GM12878 (cell line): ENCODE results near the gene CHID1. TPM values are rescaled to one million over a fixed set of nuclear protein-coding genes. Genes with fewer than 3 reads are reported as not detected.

ENCODE experiments used
- ATAC-seq: fragments of 200-7000 bp; cut with Tn5 transposase; 3 replicates; pipeline ENCODE4 v1.9.1; 2020; ENCODE audit warnings: mild to moderate bottlenecking, moderate library complexity
- BruUV-seq: library from RNA; stranded (reverse); fragments of 400-500 nt; replicated peaks from 2 replicates; lab custom pipeline; 2021; lab: Mats Ljungman, UMichigan
- CTCF ChIA-PET: fragments of 300-600 bp; sonication (Branson Sonifier 250); formaldehyde crosslinking; extraction: SDS; loops from one replicate; lab custom pipeline; 2021; ENCODE audit warnings: inconsistent platforms; lab: Yijun Ruan, JAX
- POLR2A ChIA-PET: fragments of 350-600 bp; formaldehyde crosslinking; extraction: SDS; loops from one replicate; lab custom pipeline; 2021; ENCODE audit warnings: inconsistent platforms; lab: Charles Lee
- RAD21 ChIA-PET: fragments of 300-600 bp; sonication (Branson Sonifier 250); formaldehyde crosslinking; loops from one replicate; lab custom pipeline; 2023; ENCODE audit warnings: antibody characterized with exemption; ENCODE audit not compliant: unreplicated experiment; lab: Charles Lee
- SMC1A ChIA-PET: fragments of 300-600 bp; sonication (Branson Sonifier 250); formaldehyde crosslinking; loops from one replicate; lab custom pipeline; 2023; ENCODE audit not compliant: unreplicated experiment, uncharacterized antibody; lab: Charles Lee
- DNase-seq: peaks from one replicate; pipeline ENCODE4 v3.0.0-alpha.2; 2011; ENCODE audit warnings: low read depth, low spot score
- FAIRE-seq: peaks from 3 replicates; lab custom pipeline; 2011; peaks lifted over from hg19 to GRCh38; lab: Jason Lieb, UNC
- H2AFZ ChIP-seq: 2 replicates; pipeline ENCODE4 v1.6.0; 2011; ENCODE audit warnings: low read depth, low read length, control low read depth; ENCODE audit not compliant: control insufficient read depth
- H3K27ac ChIP-seq: 2 replicates; pipeline ENCODE4 v1.5.1; 2011; ENCODE audit warnings: control low read depth; ENCODE audit not compliant: control insufficient read depth, insufficient read depth
- H3K27me3 ChIP-seq, 2 experiments: replicated peaks in 1 of 2; 2 replicates each; pipeline versions ENCODE4 v1.6.0 to v1.6.1; 2011; ENCODE audit warnings: low read length in 1 of 2; ENCODE audit not compliant: control insufficient read depth in 2 of 2, insufficient read depth in 2 of 2
- H3K36me3 ChIP-seq, 2 experiments: 2 replicates each; pipeline ENCODE4 v1.5.1; 2011; ENCODE audit warnings: low read length in 1 of 2; ENCODE audit not compliant: control insufficient read depth in 2 of 2, insufficient read depth in 2 of 2
- H3K4me1 ChIP-seq: 2 replicates; pipeline ENCODE4 v1.6.1; 2011; ENCODE audit warnings: mild to moderate bottlenecking, low read length, moderate library complexity, mixed read lengths; ENCODE audit not compliant: control insufficient read depth, insufficient read depth
- H3K4me2 ChIP-seq: 2 replicates; pipeline ENCODE4 v1.6.0; 2011; ENCODE audit warnings: control low read depth; ENCODE audit not compliant: control insufficient read depth, insufficient read depth
- H3K4me3 ChIP-seq: fragments of 200-600 bp; sonication (generic); 2 replicates; pipeline ENCODE4 v1.5.1; 2016
- H3K79me2 ChIP-seq: 2 replicates; pipeline ENCODE4 v1.6.0; 2011; ENCODE audit warnings: low read length; ENCODE audit not compliant: control insufficient read depth, insufficient read depth
- H3K9ac ChIP-seq: 2 replicates; pipeline ENCODE4 v1.8.0; 2011; ENCODE audit warnings: low read length, control low read depth, mixed read lengths; ENCODE audit not compliant: control insufficient read depth, insufficient read depth
- H3K9me3 ChIP-seq: replicated peaks from 3 replicates; pipeline ENCODE4 v1.5.1; 2011; ENCODE audit warnings: mild to moderate bottlenecking, low read length; ENCODE audit not compliant: control insufficient read depth, insufficient read depth
- H4K20me1 ChIP-seq: 2 replicates; pipeline ENCODE4 v1.6.0; 2011; ENCODE audit not compliant: control insufficient read depth, insufficient read depth
- BCLAF1 ChIP-seq: fragments of 450-650 bp; IDR thresholded peaks from 2 replicates; pipeline ENCODE4 v1.6.1; 2017; ENCODE audit warnings: antibody characterized with exemption, mild to moderate bottlenecking, moderate library complexity
- BRCA1 ChIP-seq: IDR thresholded peaks from 2 replicates; pipeline ENCODE4 v1.6.1; 2011; ENCODE audit warnings: low read depth, low read length, improper control_type of control experiment
- FOS ChIP-seq: IDR thresholded peaks from 3 replicates; pipeline ENCODE4 v1.6.1; 2011; ENCODE audit warnings: borderline replicate concordance; ENCODE audit not compliant: insufficient read length; ENCODE audit errors: extremely low read depth
- IRF4 ChIP-seq: IDR thresholded peaks from 2 replicates; pipeline ENCODE4 v1.6.1; 2011; ENCODE audit warnings: low read depth, low read length
- POLR2A ChIP-seq: IDR thresholded peaks from 2 replicates; pipeline ENCODE4 v1.6.1; 2011; ENCODE audit warnings: low read depth, mild to moderate bottlenecking, low read length
- REST ChIP-seq: IDR thresholded peaks from 2 replicates; pipeline ENCODE4 v1.6.1; 2012; ENCODE audit warnings: mild to moderate bottlenecking, low read depth, low read length
- SUPT20H ChIP-seq: IDR thresholded peaks from 2 replicates; pipeline ENCODE4 v1.6.1; 2011; ENCODE audit warnings: low read depth, mild to moderate bottlenecking, low read length, moderate library complexity, borderline replicate concordance; ENCODE audit not compliant: control insufficient read depth
- ZNF207 ChIP-seq: fragments of 450-650 bp; IDR thresholded peaks from 2 replicates; pipeline ENCODE4 v1.6.1; 2014; ENCODE audit warnings: antibody characterized with exemption, mild to moderate bottlenecking, borderline replicate concordance
- WGBS: methylation state at CpG from one replicate; pipeline ENCODE4 v1.1.6; 2016; ENCODE audit warnings: low lambda C conversion rate; ENCODE audit not compliant: insufficient replicate concordance, insufficient coverage; ENCODE audit errors: missing lambda C conversion rate; 5-methylcytosine and 5-hydroxymethylcytosine counted together
- in situ Hi-C: fragments of 300-500 bp; cut with MboI; formaldehyde crosslinking; loops from 9 replicates; pipeline ENCODE4 v1.14.3; 2018; ENCODE audit warnings: mixed read lengths
- intact Hi-C: fragments of 100-400 bp; cut with micrococcal nuclease; formaldehyde crosslinking; loops from one replicate; pipeline ENCODE4 v1.14.2; 2022; ENCODE audit not compliant: unreplicated experiment
- polyA plus RNA-seq, 11 experiments: library from polyadenylated mRNA; depleted of rRNA in 4 of 11; unstranded in 6 of 11; stranded (reverse) in 5 of 11; fragments of >200 nt; fragmentation: Nextera tagmentation in 4 of 11; fragmentation: Illumina TruSeq in 1 of 11; extraction: Ambion mirVana in 4 of 11; extraction: Trizol in 1 of 11; gene quantifications; 1 replicate in 1 of 11; 2 replicates in 10 of 11; pipeline versions ENCODE4 v1.2.1 to v1.2.3, GENCODE V29; 2011 to 2016; ENCODE audit warnings: inconsistent platforms in 2 of 11, missing spikeins in 2 of 11, low read depth in 1 of 11
- total RNA-seq, 4 experiments: library from RNA; depleted of rRNA in 3 of 4; stranded (reverse); fragments of >200 nt in 3 of 4; fragmentation: Illumina TruSeq in 1 of 4; extraction: Trizol in 1 of 4; gene quantifications; 2 replicates each; pipeline versions ENCODE4 v1.2.1 to v1.2.3, GENCODE V29; 2013 to 2021

Gene CHID1
- total and polyA plus RNA-seq, 10 of the 15 experiments (the other 5 are each of a cell fraction or from before 2014, with no cell fraction given): 4.8 to 75.2 (median 30.1) TPM

GRCh38 chr11:824292-824880 lies 86.2 kb downstream of the CHID1 start:
- no peak for DNase-seq
- Histone ChIP-seq H3K4me2 (no peak overlapping the region), H3K4me3 (no peak overlapping the region), H2AFZ (no peak overlapping the region), H3K36me3 (no peaks in the 10 kb centered on the region; a peak in 2 of 4 replicates), H3K9ac (no peak overlapping the region), H3K27me3 (no peaks in the 10 kb centered on the region), H3K79me2 (peaks cover 5% of the 10 kb centered on the region), H4K20me1 (no peaks in the 10 kb centered on the region; the same call in 1 of the 2 replicates), H3K27ac (no peak overlapping the region), H3K4me1 (peaks cover 20% of the 10 kb centered on the region), H3K9me3 (no peaks in the 10 kb centered on the region)
- ChIA-PET CTCF (no interaction called here), SMC1A (no interaction called here), POLR2A (interaction anchor here (1.4 kb wide), 1 partner anchor 10 kb away, joined by 4 read pairs; no protein-coding TSS in a partner anchor), RAD21 (no interaction called here)
- no peak for ATAC-seq
- 97% methylated on average over 33 of the region's 59 CpGs for WGBS
- intact Hi-C loops: no loop called here
- no peak for FAIRE-seq
- no peak for TF ChIP-seq FOS
- TF ChIP-seq POLR2A: 0 out of 2 replicates have a peak, but pooled peaks have one; percentile 34
- no TSS peak for BruUV-seq
- in situ Hi-C loops: loop anchor here (25.0 kb wide), 1 partner anchor 1563 kb away; the partner anchor contains the start of gene CD81

DNA sequence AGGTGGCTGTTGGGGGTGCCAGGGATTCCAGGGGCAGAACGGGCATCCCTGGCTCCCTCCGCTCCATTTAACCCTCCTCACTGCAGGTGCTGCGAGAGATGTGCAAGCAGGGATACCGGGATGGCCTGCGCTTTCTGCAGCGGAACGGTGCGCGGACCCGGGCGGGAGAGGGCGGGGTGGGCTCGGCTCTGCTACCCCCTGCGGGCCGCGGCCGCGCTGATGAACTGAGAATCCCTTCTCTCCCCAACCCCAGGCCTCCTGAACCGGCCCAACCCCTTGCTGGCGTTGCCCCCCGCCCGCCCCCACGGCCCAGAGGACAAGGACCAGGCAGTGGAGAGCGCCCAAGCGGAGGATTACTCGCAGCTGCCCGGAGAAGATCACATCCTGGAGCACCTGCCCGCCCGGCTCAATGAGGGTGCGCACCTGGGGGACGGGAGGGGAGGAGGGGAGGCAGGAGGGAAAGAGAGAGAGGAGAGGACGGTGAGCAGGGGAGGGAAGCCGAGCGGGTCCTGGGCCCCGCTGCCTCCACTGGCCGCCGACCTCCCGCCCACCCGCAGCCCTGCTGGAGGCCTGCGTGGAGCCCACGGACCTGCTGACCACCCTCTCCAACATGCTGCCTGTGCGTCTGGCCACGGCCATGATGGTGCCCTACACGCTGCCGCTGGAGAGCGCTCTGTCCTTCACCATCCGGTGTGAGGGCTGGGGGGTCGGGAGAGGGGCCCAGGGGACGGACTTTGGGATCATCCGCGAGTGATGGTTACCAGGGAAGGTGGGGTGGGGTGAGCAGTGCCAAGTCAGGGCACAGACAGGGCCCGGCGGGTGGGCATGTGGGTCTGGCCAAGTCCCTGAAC lies 86.9 kb downstream of the CHID1 start:
- no TSS peak for BruUV-seq
- POLR2A ChIA-PET: no interaction called here
- H3K4me3 ChIP-seq: no peak overlapping the region
- H4K20me1 ChIP-seq: no peaks in the 10 kb centered on the region; the same call in 1 of the 2 replicates
- H3K9me3 ChIP-seq: no peaks in the 10 kb centered on the region
- no peak overlapping the region for H3K27ac ChIP-seq
- RAD21 ChIA-PET: no interaction called here
- peaks cover 13% of the 10 kb centered on the region for H3K4me1 ChIP-seq
- H3K79me2 ChIP-seq: peaks cover 5% of the 10 kb centered on the region
- 90% methylated on average over 31 of the region's 53 CpGs for WGBS
- H2AFZ ChIP-seq: no peak overlapping the region
- H3K36me3 ChIP-seq: no peaks in the 10 kb centered on the region; a peak in 2 of 4 replicates
- CTCF ChIA-PET: no interaction called here
- FAIRE-seq (no peak), DNase-seq (no peak), ATAC-seq (no peak)
- intact Hi-C loops (no loop called here), in situ Hi-C loops (loop anchor here (25.0 kb wide), 1 partner anchor 1564 kb away; the partner anchor contains the start of gene CD81)
- H3K4me2 ChIP-seq: no peak overlapping the region
- no peaks in the 10 kb centered on the region for H3K27me3 ChIP-seq
- H3K9ac ChIP-seq: no peak overlapping the region
- SMC1A ChIA-PET: no interaction called here
- TF ChIP-seq BCLAF1: no peak
- no peak for TF ChIP-seq SUPT20H
- no peak for TF ChIP-seq IRF4
- no peak for TF ChIP-seq REST
- no peak for TF ChIP-seq BRCA1
- TF ChIP-seq ZNF207: no peak
